ENCODE results near the gene PPM1F. TPM values are rescaled to one million over a fixed set of nuclear protein-coding genes. Genes with fewer than 3 reads are reported as not detected.
A peak's percentile ranks its signal among the peaks of the same experiment; 100 is the strongest.

PPM1F gene
- polyA plus RNA-seq, 1 donor from 2014 or later = 28.3 TPM

DNA sequence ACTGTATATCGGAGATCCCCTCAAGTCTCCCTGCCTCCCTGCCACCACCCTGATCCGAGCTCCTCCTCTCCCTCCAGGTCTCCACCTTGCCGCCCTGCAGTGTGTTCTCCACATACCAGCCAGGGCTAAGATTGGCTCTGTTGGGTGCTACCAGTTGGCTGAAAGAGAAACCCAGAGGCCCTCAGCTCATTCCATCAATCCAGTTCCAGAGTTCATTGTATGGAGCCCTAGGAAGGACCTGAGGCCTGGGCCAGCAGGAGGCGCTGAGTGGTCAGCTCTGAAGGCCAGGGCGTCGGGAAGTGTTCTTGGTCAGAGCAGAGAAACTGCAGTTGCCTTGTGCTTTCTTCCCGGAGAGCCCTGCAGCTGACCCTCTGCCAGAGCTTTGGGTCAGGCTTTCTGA is 32.1 kb upstream of the PPM1F start:
- H3F3A ChIP-seq (ENCODE audit: insufficient read depth, low read length, poor library complexity, severe bottlenecking) = no peaks in the 10 kb centered on the region
- H3K4me3 ChIP-seq (ENCODE audit: low read length) = no peak overlapping the region
- no peak for TF ChIP-seq CTCF (IDR thresholded peaks at IDR 0.05; ENCODE audit: poor library complexity, severe bottlenecking)
- TF ChIP-seq SMC3 (conservative IDR thresholded peaks at IDR 0.05; ENCODE audit: poor library complexity) = no peak
- no peak for TF ChIP-seq MXI1 (conservative IDR thresholded peaks at IDR 0.05; ENCODE audit: poor library complexity, severe bottlenecking)
- TF ChIP-seq POLR2AphosphoS5 (IDR thresholded peaks at IDR 0.05) = no peak
- TF ChIP-seq EZH2 (IDR thresholded peaks at IDR 0.05; ENCODE audit: borderline replicate concordance, insufficient read depth, low read length, poor library complexity, severe bottlenecking) = no peak
- TF ChIP-seq, protein P1, sequence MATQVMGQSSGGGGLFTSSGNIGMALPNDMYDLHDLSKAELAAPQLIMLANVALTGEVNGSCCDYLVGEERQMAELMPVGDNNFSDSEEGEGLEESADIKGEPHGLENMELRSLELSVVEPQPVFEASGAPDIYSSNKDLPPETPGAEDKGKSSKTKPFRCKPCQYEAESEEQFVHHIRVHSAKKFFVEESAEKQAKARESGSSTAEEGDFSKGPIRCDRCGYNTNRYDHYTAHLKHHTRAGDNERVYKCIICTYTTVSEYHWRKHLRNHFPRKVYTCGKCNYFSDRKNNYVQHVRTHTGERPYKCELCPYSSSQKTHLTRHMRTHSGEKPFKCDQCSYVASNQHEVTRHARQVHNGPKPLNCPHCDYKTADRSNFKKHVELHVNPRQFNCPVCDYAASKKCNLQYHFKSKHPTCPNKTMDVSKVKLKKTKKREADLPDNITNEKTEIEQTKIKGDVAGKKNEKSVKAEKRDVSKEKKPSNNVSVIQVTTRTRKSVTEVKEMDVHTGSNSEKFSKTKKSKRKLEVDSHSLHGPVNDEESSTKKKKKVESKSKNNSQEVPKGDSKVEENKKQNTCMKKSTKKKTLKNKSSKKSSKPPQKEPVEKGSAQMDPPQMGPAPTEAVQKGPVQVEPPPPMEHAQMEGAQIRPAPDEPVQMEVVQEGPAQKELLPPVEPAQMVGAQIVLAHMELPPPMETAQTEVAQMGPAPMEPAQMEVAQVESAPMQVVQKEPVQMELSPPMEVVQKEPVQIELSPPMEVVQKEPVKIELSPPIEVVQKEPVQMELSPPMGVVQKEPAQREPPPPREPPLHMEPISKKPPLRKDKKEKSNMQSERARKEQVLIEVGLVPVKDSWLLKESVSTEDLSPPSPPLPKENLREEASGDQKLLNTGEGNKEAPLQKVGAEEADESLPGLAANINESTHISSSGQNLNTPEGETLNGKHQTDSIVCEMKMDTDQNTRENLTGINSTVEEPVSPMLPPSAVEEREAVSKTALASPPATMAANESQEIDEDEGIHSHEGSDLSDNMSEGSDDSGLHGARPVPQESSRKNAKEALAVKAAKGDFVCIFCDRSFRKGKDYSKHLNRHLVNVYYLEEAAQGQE (IDR thresholded peaks at IDR 0.05; ENCODE audit: borderline replicate concordance) = no peak
- no peak for TF ChIP-seq EP300 (conservative IDR thresholded peaks at IDR 0.05; ENCODE audit: poor library complexity, severe bottlenecking)
- no peak for TF ChIP-seq RAD21 (conservative IDR thresholded peaks at IDR 0.05)
- H3K27me3 ChIP-seq (ENCODE audit: insufficient read depth, low read depth, low read length) = no peaks in the 10 kb centered on the region
- no peaks in the 10 kb centered on the region for H4K20me1 ChIP-seq (ENCODE audit: insufficient read depth)
- H3K79me2 ChIP-seq (replicated peaks; ENCODE audit: insufficient read depth, low read length) = peaks cover 13% of the 10 kb centered on the region
- H3K9me2 ChIP-seq (ENCODE audit: insufficient read depth, low read length) = no peaks in the 10 kb centered on the region
- no peak overlapping the region for H3K4me2 ChIP-seq (ENCODE audit: low read length)
- H3K9me3 ChIP-seq (ENCODE audit: low read length) = no peaks in the 10 kb centered on the region
- H3K27ac ChIP-seq (ENCODE audit: low read length) = no peak overlapping the region
- H3K36me3 ChIP-seq (ENCODE audit: insufficient read depth, low read length) = no peaks in the 10 kb centered on the region
- H3K9ac ChIP-seq (ENCODE audit: low read length) = no peak overlapping the region
- H2AFZ ChIP-seq (ENCODE audit: low read depth, low read length) = no peak overlapping the region

- H2AFZ ChIP-seq (ENCODE audit: low read depth, low read length) = peak within 1 kb of the TSS; percentile 97
- H4K20me1 ChIP-seq (ENCODE audit: insufficient read depth) = no peaks in the 10 kb centered on the region
- peak within 1 kb of the TSS; percentile 50 for H3K27ac ChIP-seq (ENCODE audit: low read length)
- peak within 1 kb of the TSS; percentile 88 for H3K9ac ChIP-seq (ENCODE audit: low read length)
- H3K79me2 ChIP-seq (replicated peaks; ENCODE audit: insufficient read depth, low read length) = peaks cover 16% of the 10 kb centered on the region
- no peaks in the 10 kb centered on the region for H3F3A ChIP-seq (ENCODE audit: insufficient read depth, low read length, poor library complexity, severe bottlenecking)
- H3K9me2 ChIP-seq (ENCODE audit: insufficient read depth, low read length) = no peaks in the 10 kb centered on the region
- H3K36me3 ChIP-seq (ENCODE audit: insufficient read depth, low read length) = no peaks in the 10 kb centered on the region
- no peaks in the 10 kb centered on the region for H3K27me3 ChIP-seq (ENCODE audit: insufficient read depth, low read depth, low read length)
- H3K9me3 ChIP-seq (ENCODE audit: low read length) = no peaks in the 10 kb centered on the region
- peak within 1 kb of the TSS; percentile 96 for H3K4me3 ChIP-seq (ENCODE audit: low read length)
- H3K4me2 ChIP-seq (ENCODE audit: low read length) = peak within 1 kb of the TSS; percentile 97
- TF ChIP-seq EP300 (conservative IDR thresholded peaks at IDR 0.05; ENCODE audit: poor library complexity, severe bottlenecking) = peak; percentile 61
- TF ChIP-seq TAF1 (IDR thresholded peaks at IDR 0.05; ENCODE audit: low read depth) = peak; percentile 92
- TF ChIP-seq, protein P1 (IDR thresholded peaks at IDR 0.05; ENCODE audit: borderline replicate concordance) = peak; percentile 77
- TF ChIP-seq CTCF (IDR thresholded peaks at IDR 0.05; ENCODE audit: poor library complexity, severe bottlenecking) = peak; percentile 23
- peak; percentile 77 for TF ChIP-seq MXI1 (conservative IDR thresholded peaks at IDR 0.05; ENCODE audit: poor library complexity, severe bottlenecking)
- TF ChIP-seq POLR2AphosphoS5 (IDR thresholded peaks at IDR 0.05) = peak; percentile 91
- no peak for TF ChIP-seq EZH2 (IDR thresholded peaks at IDR 0.05; ENCODE audit: borderline replicate concordance, insufficient read depth, low read length, poor library complexity, severe bottlenecking)
- peak; percentile 62 for TF ChIP-seq SMC3 (conservative IDR thresholded peaks at IDR 0.05; ENCODE audit: poor library complexity)
- peak; percentile 54 for TF ChIP-seq RAD21 (conservative IDR thresholded peaks at IDR 0.05)
Observed at GRCh38 chr22:21982338-21982965, 29.8 kb upstream of the PPM1F start, which contains the start of gene TOP3B. TSS of gene TOP3B (minus strand) at chr22:21982787. CDS start at chr22:21975709, 7,078 bp downstream.

All from neural cell (in vitro differentiated cells).